HG03159 (cell line): ENCODE measurements around the gene INPP5D.
A peak's percentile ranks its signal among the peaks of the same experiment; 100 is the strongest.
"Not testable (repeated sequence)": the region's sequence is repeated elsewhere in the genome, so short reads cannot be mapped to it uniquely, and the experiment has no call there.

Source experiments
- ATAC-seq: cut with Tn5 transposase; IDR thresholded peaks from one replicate; pipeline ENCODE4 v1.9.1; 2021; ENCODE audit warnings: mild to moderate bottlenecking, moderate library complexity; ENCODE audit not compliant: unreplicated experiment

The INPP5D gene

DNA sequence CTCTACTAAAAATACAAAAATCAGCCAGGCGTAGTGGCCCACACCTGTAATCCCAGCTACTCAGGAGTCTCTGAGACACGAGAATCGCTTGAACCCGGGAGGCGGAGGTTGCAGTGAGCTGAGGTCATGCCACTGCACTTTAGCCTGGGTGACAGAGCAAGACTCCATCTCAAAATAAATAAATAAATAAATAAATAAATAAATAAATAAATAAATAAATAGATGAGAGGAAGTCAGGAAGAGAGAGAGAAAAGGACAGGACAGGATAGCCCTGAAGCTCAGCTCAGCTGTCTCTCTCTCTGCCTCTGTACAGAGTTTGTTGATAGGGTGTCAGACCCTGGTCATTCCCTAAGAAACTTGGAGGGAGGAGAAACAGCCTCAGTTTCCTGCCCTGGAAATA, 140.6 kb downstream of the INPP5D start:
- not testable (repeated sequence) for ATAC-seq

DNA sequence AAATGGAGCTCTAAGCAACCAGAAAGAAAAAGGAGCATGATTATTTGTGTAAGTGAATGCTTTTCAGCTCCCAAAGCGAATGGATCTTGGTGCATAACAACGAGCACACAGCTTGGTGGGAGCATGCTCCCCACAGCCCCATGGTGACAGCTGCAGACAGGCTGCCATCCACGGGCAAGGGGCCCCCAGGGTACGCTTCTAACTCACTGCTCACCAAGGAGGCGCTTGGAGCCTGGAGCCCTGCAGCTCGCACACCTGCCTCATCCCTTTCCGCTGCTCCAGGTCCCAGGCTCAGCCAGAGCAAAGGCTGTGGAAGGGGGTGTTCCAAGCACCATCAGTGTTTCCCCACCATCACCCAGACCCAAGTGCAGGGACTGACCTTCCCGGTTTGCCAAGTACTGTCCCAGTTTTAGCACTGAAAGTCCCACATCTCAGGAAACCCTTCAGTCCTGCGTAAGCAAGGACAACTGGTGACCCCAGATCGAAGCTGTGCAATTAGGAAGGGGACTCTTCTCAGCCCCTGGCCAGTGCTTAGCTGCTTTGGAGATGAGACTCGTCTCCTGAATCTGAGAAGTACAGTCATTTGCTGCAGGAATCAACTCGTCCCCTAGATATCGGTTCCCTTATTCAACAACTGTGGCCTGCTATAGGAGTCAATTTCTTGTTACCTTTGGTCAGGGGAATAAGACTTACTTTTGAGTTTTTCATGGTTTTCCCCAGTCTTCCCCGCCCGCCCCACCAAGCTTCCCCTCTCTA, 141.3 kb downstream of the INPP5D start:
- no peak for ATAC-seq

DNA sequence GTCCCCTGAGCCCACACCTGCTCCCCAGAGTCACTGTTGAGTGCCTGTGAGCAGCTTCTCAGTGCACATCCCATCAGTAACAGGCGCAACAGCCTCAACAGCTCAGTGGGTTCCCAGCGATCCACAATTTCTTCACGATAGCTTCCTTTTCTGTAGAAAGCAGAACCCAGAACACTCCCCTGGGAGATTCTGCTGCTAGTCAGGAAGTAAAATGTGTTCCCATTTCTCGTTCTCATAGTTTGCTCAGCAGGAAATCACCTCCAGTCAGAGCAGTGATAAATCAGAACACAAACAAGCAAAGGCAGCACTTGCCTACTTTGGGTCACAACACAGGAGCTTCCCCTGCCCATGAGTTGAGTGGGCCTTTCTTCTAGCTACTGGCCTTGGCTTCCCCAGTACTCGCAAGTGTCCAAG, 142.4 kb downstream of the INPP5D start:
- ATAC-seq = no peak

DNA sequence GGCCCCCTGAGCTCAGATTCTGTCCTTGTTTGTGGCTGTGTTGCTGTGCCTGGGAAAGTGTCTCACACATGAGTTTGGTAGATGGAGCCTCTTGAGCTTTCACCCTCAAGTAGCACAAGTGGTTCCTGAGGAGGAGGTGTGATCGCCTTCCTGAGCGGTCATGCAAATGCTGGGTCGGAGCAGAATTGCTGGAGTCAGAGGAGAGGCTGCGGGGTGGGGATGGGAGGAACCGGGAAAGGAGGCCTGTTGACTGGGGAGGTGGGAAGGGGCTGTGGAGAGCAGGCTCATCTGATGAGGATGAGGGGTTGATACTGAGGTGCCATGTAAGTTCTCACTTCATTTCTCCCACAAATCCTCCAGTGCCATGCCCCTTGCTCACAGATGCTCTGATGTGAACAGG, 142.9 kb downstream of the INPP5D start:
- no peak for ATAC-seq

DNA sequence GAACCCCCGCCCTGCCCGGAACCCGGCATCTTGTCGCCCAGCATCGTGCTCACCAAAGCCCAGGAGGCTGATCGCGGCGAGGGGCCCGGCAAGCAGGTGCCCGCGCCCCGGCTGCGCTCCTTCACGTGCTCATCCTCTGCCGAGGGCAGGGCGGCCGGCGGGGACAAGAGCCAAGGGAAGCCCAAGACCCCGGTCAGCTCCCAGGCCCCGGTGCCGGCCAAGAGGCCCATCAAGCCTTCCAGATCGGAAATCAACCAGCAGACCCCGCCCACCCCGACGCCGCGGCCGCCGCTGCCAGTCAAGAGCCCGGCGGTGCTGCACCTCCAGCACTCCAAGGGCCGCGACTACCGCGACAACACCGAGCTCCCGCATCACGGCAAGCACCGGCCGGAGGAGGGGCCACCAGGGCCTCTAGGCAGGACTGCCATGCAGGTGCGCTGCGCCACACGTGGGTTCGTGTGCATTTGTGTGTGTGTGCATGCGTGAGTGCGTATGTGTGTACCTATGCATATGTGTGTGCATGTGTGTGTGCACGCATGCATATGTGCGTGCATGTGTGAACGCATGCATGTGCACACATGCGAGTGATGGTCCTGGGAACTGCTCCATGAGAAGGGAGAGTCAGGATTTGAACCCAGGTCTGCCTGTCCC, 144.3 kb downstream of the INPP5D start:
- no peak for ATAC-seq

- ATAC-seq = no peak
Measured at GRCh38 chr2:233208382-233209116, 148.4 kb downstream of the INPP5D start.

DNA sequence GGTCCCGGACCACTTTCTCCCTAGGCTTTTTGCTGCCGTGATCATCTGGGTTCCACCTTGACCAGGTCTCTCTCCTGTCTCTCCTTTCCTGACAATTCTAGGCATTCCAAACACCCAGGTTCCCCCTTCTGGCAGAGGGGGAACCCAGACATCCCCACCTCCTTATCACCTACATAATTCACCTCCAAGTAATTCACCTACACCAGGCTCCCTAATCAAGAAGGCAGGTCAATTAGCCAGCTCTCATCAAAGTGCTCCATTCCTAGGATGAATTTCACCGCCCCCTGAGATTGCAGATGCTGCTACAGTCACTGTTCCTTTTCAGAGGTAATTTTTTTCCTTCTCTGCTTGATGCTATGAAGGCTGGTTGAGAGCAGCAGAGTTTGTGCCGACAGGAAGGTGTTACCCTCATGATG, 149.0 kb downstream of the INPP5D start:
- no peak for ATAC-seq

DNA sequence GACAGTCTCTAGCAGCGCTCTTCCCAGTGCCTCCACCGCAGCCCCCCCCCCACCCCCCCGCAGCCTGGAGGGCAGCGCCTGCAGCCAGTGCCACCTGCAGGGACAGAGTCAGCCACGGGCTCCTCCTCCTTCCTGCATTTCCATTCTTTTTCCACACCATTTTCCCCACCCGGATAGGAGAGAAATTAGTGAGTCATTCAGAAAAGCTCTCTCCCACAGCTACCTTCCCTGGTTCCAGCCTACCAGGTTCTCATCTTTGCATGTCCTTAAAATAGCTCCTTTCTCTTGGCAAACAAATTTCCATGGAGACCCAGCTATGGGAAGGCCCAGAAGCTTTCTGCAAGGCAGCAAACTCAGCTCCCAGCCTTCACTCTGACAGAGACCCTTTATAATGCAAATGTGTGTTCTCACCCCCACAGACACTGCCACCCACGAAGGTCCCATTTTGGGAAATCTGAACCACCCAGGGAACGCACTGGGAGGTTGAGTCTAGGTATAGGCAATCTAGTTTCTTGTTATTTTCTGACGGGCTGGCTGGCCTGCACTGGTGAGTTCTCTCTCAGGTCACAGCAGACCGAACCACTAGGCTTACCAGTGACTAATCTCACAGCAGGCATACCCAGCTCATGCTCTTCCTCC, 149.5 kb downstream of the INPP5D start:
- no peak for ATAC-seq

DNA sequence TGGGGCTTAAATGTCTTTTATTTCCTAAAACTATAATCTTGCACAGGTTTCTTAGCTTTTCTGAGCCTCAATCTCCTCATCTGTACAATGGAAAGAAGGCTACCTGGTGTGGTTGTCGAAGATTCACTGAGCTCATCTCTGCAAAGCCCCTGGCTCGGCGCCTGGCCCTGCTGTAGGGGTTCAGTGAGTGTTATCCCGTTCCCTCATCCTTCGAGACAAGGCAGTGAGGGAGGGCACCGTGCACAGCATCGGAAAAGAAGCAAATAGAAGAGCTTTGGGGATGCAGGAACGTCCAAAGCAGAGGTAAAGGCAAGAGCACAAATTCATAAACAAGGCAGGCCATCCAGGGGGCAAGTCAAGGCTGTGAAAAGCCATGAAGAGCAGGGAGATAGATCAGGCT, 150.1 kb downstream of the INPP5D start:
- ATAC-seq = no peak

GRCh38 chr2:233210843-233211547, 150.9 kb downstream of the INPP5D start:
- no peak for ATAC-seq

DNA sequence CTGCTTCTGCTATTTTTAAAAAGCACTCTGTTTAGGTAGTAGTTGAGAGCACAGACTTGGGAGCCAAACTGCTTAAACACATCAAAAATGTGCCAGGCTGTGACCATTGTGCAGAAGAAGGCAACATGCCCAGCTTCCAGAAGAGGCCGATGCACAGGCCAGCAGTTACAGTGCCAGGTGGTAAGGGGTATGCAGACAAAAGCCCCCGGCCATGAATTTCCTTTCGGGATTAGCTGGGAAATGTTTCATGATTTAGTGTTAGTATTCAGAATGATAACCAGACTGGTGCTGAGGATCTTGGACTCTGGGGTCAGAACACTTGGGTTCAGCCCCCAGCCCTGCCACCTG, 151.4 kb downstream of the INPP5D start:
- ATAC-seq = no peak

GRCh38 chr2:233213011-233213410, 152.9 kb downstream of the INPP5D start:
- ATAC-seq = no peak

GRCh38 chr2:233213975-233214374, 153.8 kb downstream of the INPP5D start:
- no peak for ATAC-seq

DNA sequence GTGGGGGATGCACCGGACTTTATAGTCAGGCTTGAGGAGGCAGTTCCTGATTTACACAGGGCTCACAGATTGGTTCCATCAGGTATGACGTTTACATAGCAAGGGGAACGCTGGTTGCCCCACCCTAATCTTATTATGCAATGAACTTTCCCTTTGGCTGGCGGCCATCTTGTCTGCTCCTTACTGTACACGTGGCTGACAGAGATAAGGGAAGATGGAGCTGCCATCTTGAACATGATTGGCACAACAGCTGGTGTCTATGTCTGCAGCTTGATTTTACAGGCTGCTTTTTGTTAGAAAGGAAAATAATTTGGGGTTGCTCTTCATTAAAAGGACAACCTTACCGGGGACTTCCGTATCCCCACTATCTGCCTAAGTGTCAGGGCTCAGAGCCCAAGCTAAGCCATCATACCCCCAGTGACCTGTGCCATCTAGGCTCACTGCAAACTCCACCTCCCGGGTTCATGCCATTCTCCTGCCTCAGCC, 157.8 kb downstream of the INPP5D start:
- no peak for ATAC-seq

GRCh38 chr2:233218836-233219235, 158.7 kb downstream of the INPP5D start:
- no peak for ATAC-seq

GRCh38 chr2:233219848-233220247, 159.7 kb downstream of the INPP5D start:
- ATAC-seq = no peak

- no peak for ATAC-seq
Measured at GRCh38 chr2:233221378-233222063, 161.4 kb downstream of the INPP5D start.

GRCh38 chr2:233223059-233223894, 163.1 kb downstream of the INPP5D start:
- ATAC-seq = peak; percentile 88
